ENCODE results near the gene PIGM. TPM values are rescaled to one million over a fixed set of nuclear protein-coding genes. Genes with fewer than 3 reads are reported as not detected.
A peak's percentile ranks its signal among the peaks of the same experiment; 100 is the strongest.

Gene PIGM
- 15.6 TPM for polyA plus RNA-seq (ENCODE audit: insufficient read length)
- long read RNA-seq, donor 1, full-length matches to known transcripts, result 55 of 55 reads
- long read RNA-seq, donor 1, partial matches to known transcripts, result 0 of 55 reads
- long read RNA-seq, donor 1, other reads (novel, unspliced or antisense), result 0 of 55 reads
- long read RNA-seq, donor 2, full-length matches to known transcripts, result 49 of 49 reads
- long read RNA-seq, donor 2, partial matches to known transcripts, result 0 of 49 reads
- long read RNA-seq, donor 2, other reads (novel, unspliced or antisense), result 0 of 49 reads
- long read RNA-seq, donor 3, full-length matches to known transcripts, result 34 of 34 reads
- long read RNA-seq, donor 3, partial matches to known transcripts, result 0 of 34 reads
- long read RNA-seq, donor 3, other reads (novel, unspliced or antisense), result 0 of 34 reads
- long read RNA-seq, donor 4, full-length matches to known transcripts, result 5 of 5 reads
- long read RNA-seq, donor 4, partial matches to known transcripts, result 0 of 5 reads
- long read RNA-seq, donor 4, other reads (novel, unspliced or antisense), result 0 of 5 reads
- long read RNA-seq, donor 5, full-length matches to known transcripts, result 32 of 32 reads
- long read RNA-seq, donor 5, partial matches to known transcripts, result 0 of 32 reads
- long read RNA-seq, donor 5, other reads (novel, unspliced or antisense), result 0 of 32 reads
- long read RNA-seq, donor 6, full-length matches to known transcripts, result 38 of 38 reads
- long read RNA-seq, donor 6, partial matches to known transcripts, result 0 of 38 reads
- long read RNA-seq, donor 6, other reads (novel, unspliced or antisense), result 0 of 38 reads
- long read RNA-seq, donor 7, full-length matches to known transcripts, result 43 of 43 reads
- long read RNA-seq, donor 7, partial matches to known transcripts, result 0 of 43 reads
- long read RNA-seq, donor 7, other reads (novel, unspliced or antisense), result 0 of 43 reads
- long read RNA-seq, donor 8, full-length matches to known transcripts, result 14 of 14 reads
- long read RNA-seq, donor 8, partial matches to known transcripts, result 0 of 14 reads
- long read RNA-seq, donor 8, other reads (novel, unspliced or antisense), result 0 of 14 reads

DNA sequence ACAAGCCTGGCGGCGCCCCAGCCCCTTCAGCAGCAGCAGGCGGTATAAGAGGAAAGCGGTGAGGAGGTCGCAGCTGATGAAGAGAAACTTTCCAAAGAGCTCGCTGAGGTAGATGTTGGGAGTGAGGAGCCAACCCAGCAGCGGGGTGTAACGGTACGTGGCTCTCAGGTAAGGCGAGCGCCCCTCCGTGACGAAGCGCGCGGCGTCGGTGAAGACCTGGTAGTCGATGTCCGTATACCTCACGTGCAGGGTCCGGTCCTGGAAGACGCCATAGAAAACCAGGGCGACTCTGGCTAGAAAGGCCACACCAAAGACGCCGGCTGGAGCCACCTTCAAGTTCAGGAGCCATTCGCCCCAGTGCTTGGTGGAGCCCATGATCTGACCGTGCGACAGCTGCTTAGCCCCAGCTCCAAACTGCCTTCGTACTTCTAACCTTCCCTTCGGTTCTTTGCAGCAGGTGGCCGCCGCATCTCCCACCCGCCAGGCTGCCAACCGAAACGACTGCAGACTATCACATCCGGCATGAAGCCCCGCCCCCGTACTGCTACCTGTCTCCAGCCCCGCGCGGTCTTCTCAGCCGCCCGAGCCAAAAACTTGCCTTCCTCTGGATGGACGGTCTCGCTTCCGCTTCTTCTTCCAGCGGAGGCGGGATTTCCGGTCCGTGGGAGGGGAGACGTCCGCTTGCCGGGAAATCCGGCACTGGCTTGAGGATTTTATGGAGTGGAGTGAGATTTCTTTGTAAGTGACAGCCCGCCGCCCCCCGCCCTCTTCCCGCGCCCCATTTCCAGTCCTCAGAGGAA, at the start of gene PIGM:
TSS of gene PIGM (minus strand) at position 626 of the 800 bp plus-strand sequence. CDS start at position 375, 251 bp downstream.
- DNase-seq, result peak; percentile 97

GRCh38 chr1:160081261-160081936, 49.6 kb upstream of the PIGM start, which contains the start of gene KCNJ9:
Gene KCNJ9, plus strand, starts transcription at chr1:160081538. Its CDS starts 2,493 bp downstream, at chr1:160084031.
- no peak for DNase-seq

DNA sequence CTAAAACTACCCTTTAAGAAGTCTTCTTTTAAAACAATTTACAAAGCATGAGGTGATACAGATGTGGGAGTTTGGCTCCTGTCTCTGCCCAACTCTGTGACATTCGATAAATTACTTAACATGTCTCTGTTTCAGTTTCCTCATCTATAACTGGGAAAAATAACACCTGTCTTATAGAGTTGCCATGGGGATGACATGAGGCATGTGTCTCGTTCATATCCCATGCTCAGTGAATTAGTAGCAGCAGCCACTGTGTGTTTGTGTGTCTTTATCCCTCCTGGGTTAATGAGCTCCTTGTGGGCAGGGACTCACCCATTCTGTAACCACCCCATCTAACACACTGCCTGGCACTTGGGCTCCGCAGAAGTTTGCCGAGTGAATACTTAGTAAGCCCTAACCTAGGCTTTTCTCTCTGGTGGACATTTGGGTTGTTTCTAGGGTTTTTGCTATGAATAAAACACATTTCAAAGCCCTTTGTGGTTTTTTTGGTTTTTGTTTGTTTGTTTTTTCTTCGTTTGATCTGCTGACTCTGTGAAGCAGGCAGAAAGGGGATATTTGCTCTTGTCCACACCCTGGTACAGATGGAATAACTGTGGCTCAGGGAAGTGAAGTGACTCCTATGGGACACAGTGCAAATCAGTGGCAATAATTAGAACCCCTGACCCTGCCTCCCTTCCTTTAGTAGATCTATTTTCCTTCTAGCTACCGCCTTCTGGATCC, 48.8 kb upstream of the PIGM start:
- no peak for DNase-seq

DNA sequence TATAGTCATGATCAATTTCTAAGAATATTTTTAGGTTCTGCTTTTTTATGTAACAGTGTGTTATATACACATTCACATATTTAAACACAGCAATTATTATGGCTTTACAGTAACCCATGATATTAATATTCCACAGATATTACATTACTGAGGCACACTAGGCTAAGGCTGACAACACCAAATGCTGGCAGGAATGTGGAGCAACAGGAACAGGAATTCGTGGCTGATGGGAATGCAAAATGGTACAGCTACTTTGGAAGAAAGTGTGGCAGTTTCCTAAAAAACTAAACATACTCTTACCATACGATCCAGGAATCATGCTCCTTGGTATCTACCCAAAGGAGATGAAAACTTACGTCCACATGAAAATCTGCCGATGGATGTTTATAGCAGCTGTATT, 47.7 kb upstream of the PIGM start:
- DNase-seq, result no peak

- DNase-seq, result no peak
These were observed 46.9 kb upstream of the PIGM start for GRCh38 chr1:160078512-160079195.

DNA sequence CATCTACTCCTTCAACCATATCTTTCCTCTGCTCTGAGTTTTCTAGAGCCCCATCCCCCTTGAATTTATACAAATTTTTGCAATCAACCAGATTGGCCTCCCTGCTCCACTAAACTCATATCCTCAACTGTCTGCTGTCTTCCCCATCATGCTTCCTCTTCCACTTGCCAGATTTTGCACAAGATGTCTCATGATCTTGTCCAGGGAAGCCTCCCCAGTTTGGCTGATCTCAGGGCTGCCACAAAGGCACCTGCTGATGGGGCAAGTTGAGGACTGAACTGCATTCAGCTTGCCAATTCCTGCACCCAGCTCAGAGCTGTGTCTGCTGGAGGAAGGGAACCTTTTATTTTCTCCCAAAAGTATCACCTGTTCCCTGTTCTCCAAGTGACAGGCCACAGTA, 45.7 kb upstream of the PIGM start:
- DNase-seq, result no peak

DNA sequence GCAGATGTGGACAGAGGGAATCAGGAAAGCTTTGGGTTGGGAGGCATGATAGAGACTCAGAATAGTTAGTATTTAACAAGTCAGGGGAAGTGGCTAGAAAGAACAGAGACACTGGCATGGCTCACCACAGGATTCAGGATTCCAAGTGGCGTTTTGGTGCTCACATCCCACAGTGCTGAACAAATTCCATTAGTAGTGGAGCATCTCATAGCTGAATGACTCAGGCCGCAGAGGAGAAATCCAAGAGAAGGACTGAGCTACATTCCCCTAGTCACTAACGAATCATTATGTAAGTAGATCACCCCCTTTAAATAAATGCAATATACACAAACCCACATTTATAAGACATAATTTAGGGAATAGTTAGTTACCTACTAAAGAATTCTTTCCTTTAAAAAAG, 44.5 kb upstream of the PIGM start:
- no peak for DNase-seq

DNA sequence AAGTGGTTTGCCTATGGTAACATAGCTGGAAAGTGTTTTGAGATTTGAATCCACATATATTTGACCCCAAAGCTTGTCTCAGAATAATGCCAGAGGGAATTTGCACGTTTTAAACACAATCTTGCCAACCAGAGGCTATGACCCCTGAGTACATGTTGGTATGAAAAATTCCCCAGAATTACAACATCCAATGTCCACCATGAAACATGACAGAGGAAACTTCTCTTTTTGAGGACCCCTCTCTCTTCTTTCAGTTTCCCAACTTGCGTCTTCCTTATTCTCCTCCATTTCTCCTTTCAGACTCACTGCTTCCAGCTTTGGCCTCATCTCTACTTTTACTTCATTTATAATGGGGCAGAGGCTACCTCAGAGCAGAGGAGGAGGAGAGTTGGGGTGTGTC, 44.0 kb upstream of the PIGM start:
- no peak for DNase-seq

DNA sequence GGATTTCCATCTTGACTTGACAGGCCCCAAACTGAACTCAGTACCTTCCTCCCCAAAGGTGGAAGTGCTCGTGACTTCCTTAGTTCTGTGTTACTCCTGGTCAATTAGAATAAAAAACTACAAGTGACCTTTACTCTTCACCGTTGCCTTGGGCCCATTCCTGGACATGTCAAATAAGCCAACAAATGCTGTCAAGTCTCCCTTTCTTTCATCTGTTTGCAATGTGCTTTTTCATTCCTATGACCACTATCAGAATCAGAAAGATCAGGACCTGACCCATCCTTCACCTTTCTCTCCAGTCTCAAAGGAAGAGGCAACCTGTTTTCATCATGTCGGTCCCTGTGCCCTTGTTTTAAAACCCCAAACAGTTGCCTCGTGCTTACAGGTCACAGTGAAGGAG, 43.1 kb upstream of the PIGM start:
- DNase-seq, result no peak

DNA sequence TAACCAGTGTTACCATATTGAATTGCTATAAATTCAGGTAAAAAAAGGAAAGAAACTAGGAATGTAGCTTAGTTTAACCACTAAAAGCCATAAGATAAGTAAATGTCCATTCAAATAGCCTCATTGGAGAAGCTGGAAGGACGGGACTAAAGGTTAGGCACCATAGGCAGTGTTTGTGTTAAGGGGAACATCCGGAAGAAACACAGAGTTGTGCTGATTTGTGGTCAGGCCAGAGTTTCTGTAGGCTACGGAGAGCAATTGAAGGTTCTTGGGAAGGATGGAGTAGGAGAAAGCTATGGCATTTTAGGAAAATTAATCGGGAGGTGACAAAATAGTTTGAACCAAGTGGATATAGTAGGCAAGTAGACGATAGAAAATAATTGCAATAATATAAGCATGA, 39.5 kb upstream of the PIGM start:
- no peak for DNase-seq

- peak; percentile 61 for DNase-seq
These were observed 38.7 kb upstream of the PIGM start for GRCh38 chr1:160070243-160071163.

DNA sequence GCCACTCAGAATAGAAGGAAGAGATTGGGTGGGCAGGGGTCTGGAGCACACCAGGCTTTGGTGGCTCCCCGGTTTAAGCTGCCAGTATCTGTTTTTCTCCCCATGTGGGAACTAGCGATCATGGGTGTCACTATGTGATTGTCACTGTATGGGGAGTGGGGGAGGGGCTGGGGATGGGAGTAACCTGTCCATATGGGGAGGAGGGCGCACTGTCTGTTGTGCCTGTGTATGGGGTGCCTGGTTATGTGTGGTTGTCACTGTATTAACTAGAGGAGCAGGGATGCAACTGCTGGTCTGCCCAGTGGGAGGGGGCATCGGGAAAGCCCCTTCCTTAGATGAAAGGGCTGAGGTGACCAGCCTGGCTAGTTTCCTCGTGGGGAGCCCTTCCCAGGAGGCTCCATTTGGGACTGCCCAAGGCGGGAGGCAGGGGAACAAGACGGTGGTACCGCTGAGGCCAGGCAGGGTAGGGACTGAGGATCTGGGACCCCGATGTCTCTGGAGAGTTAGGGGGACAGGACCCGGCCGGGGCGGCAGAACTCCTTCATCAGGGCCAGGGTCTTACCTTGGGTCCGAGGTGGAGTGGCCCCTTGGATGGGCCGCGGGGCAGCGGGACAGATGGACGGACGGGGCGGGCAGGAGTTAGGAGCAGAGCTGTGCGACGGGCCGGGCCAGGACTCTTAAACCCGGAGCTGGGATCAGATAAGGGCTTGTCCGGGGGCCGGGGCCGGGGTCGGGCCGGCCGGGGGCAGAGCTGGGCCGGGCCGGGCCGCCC, 37.9 kb upstream of the PIGM start, which contains the start of gene KCNJ10:
TSS of gene KCNJ10 (minus strand) at position 701 of the 772 bp plus-strand sequence. CDS start 27,628 bp downstream, outside the sequence.
- DNase-seq, result no peak

DNA sequence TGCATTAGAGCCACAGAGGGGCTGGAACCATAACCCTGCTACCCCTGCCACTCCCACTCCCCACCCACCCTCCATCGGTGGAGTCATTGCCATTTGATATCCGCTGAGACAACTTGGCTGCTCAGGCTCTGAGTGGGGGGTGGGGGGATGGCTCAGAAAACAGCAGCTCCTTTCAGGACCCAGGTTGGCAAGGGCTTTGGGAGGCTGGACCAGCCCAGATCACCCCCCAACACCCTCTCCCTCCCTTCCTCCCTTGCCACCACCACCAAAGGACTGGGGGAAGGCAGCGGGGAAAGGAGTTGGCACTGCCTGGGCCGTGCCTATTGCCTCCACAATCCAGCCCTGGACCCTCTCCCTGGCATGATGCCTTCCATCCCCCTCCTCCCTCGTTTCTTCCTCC, 36.4 kb upstream of the PIGM start:
- no peak for DNase-seq

DNA sequence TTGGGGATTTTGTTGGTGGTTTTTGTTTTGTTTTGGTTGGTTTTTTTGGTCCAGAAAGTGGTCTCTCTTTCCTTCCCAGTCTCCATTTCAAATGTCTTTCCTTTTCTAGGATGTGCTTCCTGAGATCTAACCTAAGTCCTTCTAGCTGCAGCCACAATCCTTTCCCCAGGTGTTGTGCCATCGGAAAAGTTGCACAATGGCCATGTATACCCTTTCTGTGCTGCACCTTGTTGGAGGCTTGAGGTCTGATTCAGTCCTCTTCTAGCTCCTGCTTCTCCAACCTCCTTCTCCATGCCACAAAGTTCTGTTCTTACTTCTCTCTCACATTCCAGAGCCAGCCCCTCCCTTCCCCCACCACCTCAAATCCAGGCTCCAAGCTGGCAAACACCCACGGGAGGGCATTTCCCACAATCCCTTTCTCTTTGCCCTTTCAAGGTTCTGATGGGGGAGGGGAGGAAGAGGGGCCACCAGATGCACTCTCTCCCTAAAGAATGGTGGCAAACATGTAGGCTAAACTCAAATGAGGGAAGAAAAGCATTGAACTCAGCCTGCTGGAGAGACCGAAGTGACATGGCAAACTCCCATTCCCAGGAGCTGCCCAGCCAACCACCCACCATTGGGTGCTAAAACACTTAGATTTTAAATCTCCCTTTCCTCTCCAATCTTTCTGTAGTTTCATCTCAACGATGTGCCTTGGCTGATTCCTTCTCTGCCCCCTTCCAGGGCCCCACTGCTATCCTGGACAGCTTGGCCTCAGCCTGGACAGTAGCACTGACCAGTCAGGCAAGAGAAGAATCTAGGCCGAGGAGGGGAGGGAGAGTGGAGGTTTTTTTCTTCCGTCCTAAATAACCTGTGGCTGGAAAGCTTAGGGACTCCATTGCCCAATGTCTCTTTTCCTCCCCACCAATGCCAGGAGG, 35.3 kb upstream of the PIGM start:
- no peak for DNase-seq

DNA sequence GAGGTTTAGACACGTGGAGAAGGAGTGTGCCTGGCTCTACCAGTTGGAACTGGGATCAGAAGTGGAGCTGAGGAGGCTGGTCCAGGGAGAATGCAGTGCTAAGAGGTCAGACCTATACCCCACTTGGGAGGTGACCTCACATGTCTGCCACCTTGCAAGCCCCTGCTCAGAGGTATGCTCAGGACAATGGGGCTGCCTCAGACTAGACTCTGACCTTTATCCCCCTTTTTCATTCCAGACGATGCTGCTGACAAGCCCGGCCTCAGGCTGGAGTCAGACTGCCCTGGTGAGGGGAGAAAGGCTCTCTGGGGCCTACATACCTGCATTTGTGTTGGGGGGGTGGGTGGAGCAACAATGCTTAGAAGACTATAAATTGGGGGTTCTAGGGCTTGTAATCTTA, 33.0 kb upstream of the PIGM start:
- no peak for DNase-seq

- DNase-seq, result no peak
These were observed 32.4 kb upstream of the PIGM start for GRCh38 chr1:160064164-160064563.

- no peak for DNase-seq
These were observed 31.4 kb upstream of the PIGM start for GRCh38 chr1:160063176-160063575.

Measured in left kidney (tissue), 8 donors.